ENCODE measurements around the gene TIMM44. TPM values are rescaled to one million over a fixed set of nuclear protein-coding genes. Genes with fewer than 3 reads are reported as not detected.
A peak's percentile ranks its signal among the peaks of the same experiment; 100 is the strongest.
"Not testable (repeated sequence)": the region's sequence is repeated elsewhere in the genome, so short reads cannot be mapped to it uniquely, and the experiment has no call there.

The TIMM44 gene
- total RNA-seq, 4 donors from 2014 or later: 61.6 to 111 (median 98.5) TPM

DNA sequence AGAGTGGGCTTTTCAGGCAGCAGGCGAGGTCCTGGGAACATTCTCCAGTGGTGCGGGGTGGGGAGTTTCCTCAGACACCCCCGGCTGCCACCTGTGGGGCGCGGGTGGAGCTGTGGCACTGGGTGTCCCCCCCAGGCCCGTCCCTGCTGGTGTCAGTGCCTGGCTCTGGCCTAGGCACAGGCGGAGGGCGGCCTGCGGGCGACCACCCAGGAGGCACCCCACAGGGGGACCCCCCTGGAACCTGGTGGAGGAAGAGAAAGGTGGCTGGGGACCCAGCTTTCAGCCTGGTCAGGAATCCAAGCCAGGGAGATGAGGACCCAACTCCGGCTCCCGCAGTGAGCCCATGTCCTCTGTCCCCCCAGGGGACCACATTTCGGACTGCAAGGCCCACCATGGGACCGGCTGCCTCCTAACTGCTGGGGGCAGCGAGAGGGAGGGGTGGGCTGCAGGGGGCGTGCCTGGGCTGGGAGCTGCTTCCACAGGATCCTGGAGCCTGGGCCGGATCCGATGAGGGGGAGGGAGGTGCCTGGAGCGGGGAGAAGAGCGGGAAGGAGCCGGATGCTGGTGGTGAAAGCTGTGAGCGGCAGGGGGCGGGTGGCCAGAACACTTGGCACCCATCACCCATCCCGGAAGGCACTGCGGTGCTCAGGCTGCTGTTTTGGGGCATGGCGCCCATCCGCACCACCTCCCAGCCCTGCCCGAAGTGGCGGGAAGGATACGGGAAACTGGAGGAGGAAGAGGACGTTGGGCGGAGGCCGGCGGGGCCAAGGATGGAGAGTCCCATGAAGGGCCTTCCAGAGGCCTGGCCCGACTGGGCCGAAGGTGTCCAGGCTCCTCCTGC, 12.0 kb downstream of the TIMM44 start:
- H3K9me3 ChIP-seq: no peaks in the 10 kb centered on the region
- no peaks in the 10 kb centered on the region for H3K27me3 ChIP-seq
- TF ChIP-seq, protein P1, sequence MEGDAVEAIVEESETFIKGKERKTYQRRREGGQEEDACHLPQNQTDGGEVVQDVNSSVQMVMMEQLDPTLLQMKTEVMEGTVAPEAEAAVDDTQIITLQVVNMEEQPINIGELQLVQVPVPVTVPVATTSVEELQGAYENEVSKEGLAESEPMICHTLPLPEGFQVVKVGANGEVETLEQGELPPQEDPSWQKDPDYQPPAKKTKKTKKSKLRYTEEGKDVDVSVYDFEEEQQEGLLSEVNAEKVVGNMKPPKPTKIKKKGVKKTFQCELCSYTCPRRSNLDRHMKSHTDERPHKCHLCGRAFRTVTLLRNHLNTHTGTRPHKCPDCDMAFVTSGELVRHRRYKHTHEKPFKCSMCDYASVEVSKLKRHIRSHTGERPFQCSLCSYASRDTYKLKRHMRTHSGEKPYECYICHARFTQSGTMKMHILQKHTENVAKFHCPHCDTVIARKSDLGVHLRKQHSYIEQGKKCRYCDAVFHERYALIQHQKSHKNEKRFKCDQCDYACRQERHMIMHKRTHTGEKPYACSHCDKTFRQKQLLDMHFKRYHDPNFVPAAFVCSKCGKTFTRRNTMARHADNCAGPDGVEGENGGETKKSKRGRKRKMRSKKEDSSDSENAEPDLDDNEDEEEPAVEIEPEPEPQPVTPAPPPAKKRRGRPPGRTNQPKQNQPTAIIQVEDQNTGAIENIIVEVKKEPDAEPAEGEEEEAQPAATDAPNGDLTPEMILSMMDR (IDR thresholded peaks at IDR 0.05): no peak
- TF ChIP-seq EP300 (IDR thresholded peaks at IDR 0.05): no peak
- TF ChIP-seq POLR2A (IDR thresholded peaks at IDR 0.05; ENCODE audit: low read depth): no peak
- TF ChIP-seq POLR2AphosphoS5 (IDR thresholded peaks at IDR 0.05): peak in 1 of 2 donors; percentile 39
- DNase-seq (ENCODE audit: extremely low spot score): no peak
- H3K36me3 ChIP-seq: peaks cover 50 to 70% (median 62%) of the 10 kb centered on the region in 4 donors
- 82% methylated on average over 28 of the region's 36 CpGs for WGBS
- H3K4me3 ChIP-seq: no peak overlapping the region
- peaks cover 32 to 68% (median 63%) of the 10 kb centered on the region in 4 donors for H3K4me1 ChIP-seq
- H3K27ac ChIP-seq (replicated peaks in 1 of 4): peak overlapping the region; percentile 91 to 96 (median 94)
- intact Hi-C loops (cut with DNase I): no loop called here

DNA sequence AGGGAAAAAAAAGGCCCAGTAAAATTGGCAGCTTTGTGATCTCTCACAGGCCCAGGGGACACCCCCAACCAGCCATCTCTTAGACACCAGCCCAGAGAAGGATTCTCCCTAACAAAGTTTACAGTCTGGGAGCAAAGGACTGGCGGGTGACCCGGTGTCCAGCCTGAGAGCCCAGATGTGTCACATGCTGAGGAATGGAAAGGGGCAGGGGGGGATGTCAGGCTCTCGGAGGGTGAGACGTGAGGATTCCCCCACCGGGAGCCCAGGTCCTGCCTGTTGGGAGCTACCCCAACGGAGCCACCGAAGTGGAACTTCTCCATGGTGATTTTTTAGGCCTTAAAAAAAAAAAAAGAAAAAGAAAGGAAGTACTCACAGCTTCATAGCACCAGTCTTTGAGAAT, 12.7 kb downstream of the TIMM44 start:
- Histone ChIP-seq H3K27me3 (no peaks in the 10 kb centered on the region), H3K36me3 (peaks cover 43 to 63% (median 56%) of the 10 kb centered on the region in 4 donors), H3K4me3 (no peak overlapping the region), H3K27ac (replicated peaks in 1 of 4) (peak overlapping the region; percentile 91 to 96 (median 94)), H3K9me3 (no peaks in the 10 kb centered on the region), H3K4me1 (peaks cover 35 to 73% (median 67%) of the 10 kb centered on the region in 4 donors)
- 46% methylated on average over 7 of the region's 7 CpGs for WGBS
- intact Hi-C loops (cut with DNase I): no loop called here
- TF ChIP-seq EP300 (IDR thresholded peaks at IDR 0.05) (no peak), POLR2A (IDR thresholded peaks at IDR 0.05; ENCODE audit: low read depth) (no peak), POLR2AphosphoS5 (IDR thresholded peaks at IDR 0.05) (no peak)
- TF ChIP-seq, protein P1 (IDR thresholded peaks at IDR 0.05): no peak
- no peak for DNase-seq (ENCODE audit: extremely low spot score)

DNA sequence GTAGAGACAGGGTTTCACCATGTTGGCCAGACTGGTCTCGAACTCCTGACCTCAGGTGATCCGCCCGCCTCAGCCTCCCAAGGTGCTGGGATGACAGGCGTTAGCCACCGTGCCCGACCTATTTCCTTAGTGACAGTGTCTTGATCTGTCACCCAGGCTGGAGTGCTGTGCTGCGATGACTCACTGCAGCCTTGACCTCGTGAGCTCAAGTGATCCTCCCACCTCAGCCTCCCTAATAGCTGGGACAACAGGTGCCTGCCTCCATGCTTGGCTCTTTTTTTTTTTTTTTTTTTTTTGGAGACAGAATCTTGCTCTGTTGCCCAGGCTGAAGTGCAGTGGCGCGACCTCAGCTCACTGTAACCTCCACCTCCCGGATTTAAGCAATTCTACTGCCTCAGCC, 13.4 kb downstream of the TIMM44 start:
- H3K4me3 ChIP-seq: peak overlapping the region in 1 of 4 donors; percentile 38
- DNase-seq (ENCODE audit: extremely low spot score); H3K27me3 ChIP-seq; H3K9me3 ChIP-seq; intact Hi-C loops (cut with DNase I): not testable (repeated sequence)
- H3K36me3 ChIP-seq: peaks cover 37 to 55% (median 48%) of the 10 kb centered on the region in 4 donors
- H3K27ac ChIP-seq (replicated peaks in 1 of 4): peak overlapping the region; percentile 91 to 96 (median 94)
- WGBS: 77% methylated on average over 11 of the region's 11 CpGs
- H3K4me1 ChIP-seq: peaks cover 40 to 80% (median 73%) of the 10 kb centered on the region in 4 donors

DNA sequence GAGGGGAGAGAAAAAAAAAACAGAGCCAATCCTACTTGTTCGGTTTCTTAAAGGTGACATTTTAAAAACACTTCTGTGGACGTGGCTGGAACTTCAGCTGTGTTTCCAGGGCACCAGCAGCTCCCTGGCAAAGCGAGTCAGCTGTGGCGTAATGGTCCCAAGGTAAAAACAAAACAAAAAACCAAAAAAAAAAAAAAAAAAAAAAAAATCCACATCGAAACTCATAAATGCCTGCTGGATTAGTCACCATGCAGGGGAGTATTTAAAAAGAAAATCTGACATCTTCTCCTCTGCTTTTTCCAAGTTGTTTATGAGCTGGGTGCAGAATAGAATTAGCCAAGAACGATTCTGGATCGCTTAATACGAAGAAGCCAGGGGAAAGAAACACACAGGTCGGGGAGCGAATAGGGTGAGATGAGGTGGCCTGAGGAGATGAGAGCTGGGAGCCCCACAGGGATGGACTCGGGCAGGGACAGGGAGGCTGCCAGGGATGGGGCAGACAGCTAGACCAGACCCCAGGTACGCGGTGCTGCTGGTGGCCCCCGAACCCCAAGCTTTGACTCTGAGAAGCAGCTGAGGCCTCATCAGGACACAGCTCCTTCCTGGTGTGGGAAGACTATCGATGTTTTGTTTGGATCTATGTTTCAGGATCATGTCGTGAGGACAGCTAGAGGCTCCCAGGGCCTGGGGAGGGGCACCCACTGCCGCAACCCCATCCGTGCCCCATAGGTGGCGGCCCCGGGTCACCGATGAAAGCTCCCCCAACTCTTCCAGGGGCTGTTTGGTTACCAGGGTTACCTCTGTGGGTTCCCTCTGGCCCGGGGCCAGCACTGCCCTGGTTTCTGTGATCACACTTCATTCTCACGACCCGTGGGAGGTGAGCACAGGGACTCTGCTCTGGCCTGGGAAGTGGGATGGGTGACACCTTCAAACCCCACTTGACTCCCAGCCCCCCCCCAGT, 14.4 kb downstream of the TIMM44 start:
- no peaks in the 10 kb centered on the region for H3K27me3 ChIP-seq
- peaks cover 46 to 90% (median 83%) of the 10 kb centered on the region in 4 donors for H3K4me1 ChIP-seq
- intact Hi-C loops (cut with DNase I): no loop called here
- peak overlapping the region; percentile 28 to 46 (median 37) for H3K4me3 ChIP-seq
- peaks cover 27 to 45% (median 38%) of the 10 kb centered on the region in 4 donors for H3K36me3 ChIP-seq
- WGBS: 25% methylated on average over 24 of the region's 24 CpGs
- DNase-seq (ENCODE audit: extremely low spot score): no peak
- TF ChIP-seq EP300 (IDR thresholded peaks at IDR 0.05) (no peak), POLR2AphosphoS5 (IDR thresholded peaks at IDR 0.05) (peak; percentile 51 to 73), POLR2A (IDR thresholded peaks at IDR 0.05; ENCODE audit: low read depth) (no peak)
- TF ChIP-seq, protein P1 (IDR thresholded peaks at IDR 0.05): peak; percentile 22 to 48 (median 34)
- H3K9me3 ChIP-seq: no peaks in the 10 kb centered on the region
- H3K27ac ChIP-seq (replicated peaks in 1 of 4): peak overlapping the region; percentile 91 to 96 (median 94)

All from esophagus muscularis mucosa (tissue), 4 donors.